OCI-M2 (cell line): Measurements from ENCODE around the gene STX10.
"Not testable (repeated sequence)": the region's sequence is repeated elsewhere in the genome, so short reads cannot be mapped to it uniquely, and the experiment has no call there.

Experiments used
- DNase-seq: peaks from one replicate; lab custom pipeline; 2025; ENCODE audit not compliant: unreplicated experiment; lab: John Stamatoyannopoulos, UW

STX10 gene

DNA sequence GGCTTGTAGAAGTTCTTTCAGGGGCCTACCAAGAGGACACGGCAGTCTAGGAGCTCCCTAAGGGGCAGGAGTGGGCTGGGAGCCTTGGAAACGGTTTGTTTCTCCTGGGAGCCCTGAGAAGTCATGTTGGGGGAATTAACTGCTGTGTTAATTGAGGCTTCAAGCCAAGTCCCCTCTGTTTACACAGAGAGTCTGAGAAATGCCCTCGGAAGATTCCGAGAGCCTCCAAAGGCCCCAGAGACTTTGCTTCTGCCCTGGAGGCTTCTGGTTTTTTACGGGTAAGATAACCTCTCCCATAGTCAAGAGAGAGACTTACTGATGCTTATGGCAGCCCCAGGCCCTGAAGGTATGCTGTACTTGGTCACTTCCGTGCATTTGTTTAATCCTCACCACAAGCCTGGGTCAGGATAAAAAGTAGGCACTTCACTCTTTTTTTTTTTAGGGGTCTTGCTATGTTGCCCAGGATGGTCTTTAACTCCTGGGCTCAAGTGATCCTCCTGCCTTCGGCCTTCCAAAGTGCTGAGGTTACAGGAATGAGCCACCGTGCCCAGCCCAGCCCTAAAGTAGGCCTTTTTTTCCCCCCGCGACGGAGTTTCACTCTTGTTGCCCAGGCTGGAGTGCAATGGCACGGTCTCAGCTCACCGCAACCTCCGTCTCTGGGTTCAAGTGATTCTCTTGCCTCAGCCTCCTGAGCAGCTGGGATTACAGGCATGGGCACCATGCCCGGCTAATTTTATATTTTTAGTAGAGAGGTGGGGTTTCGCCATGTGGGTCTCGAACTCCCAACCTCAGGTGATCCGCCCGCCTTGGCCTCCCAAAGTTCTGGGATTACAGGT, 15.2 kb upstream of the STX10 start:
- no peak for DNase-seq

DNA sequence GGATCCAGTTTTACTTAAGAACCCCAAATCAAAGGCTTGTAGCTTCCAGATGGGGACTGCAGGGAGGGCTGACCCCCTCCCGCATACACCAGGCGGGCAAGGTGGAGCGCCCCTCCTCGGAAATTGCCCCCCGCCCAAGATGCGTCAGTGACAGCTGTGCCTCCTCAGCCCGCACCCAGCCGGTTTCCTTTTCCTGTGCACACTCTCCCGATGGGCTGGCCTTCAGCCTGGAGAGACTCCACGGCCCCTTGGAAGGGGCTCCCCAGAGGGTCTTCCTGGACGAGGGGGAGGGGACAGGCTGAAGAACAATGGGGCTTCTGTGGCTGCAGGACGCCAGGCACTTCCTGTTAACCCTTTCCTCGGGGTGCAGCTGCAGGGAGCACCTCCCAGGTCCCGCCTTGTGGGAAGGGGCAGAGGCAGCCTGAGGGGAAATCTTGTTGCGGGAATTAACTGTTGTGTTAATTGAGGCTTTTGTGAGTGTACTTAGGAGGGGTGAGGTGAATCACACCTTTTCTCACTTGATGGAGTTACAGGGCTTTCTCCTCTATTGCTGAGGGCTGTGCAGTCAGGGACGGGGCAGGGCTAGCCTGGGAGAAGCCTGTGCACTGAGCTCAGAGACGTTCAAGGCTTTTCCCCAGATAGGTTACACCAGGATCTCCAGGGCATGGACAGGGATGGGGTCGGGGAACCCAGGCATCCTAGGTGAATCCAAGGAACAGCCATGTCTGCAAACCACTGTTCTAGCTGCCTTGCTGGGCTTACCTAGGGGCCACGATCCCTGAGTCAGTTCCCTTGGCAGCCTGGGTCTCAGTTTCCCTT, 14.4 kb upstream of the STX10 start:
- DNase-seq: no peak

GRCh38 chr19:13163609-13164342, 13.6 kb upstream of the STX10 start:
- no peak for DNase-seq

GRCh38 chr19:13162724-13163608, 12.8 kb upstream of the STX10 start:
- DNase-seq: no peak

DNA sequence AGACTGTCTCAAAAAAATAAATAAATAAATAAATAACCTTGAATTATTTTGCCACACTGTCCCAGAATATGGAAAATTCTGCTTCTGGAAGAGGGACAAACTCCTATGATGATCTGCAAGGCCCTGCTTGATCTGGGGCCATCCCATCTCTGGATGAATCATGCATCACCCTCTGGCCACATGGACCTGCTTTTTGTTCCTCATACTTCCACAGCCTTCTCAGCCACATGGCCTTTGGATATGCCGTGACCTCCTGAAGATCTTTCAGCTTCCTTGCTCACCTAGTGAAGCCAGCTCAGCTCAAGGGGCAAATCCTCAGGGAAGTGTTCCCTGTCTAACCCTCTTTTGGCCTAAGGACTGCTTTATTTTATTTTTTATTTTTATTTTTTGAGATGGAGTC, 10.4 kb upstream of the STX10 start:
- no peak for DNase-seq

DNA sequence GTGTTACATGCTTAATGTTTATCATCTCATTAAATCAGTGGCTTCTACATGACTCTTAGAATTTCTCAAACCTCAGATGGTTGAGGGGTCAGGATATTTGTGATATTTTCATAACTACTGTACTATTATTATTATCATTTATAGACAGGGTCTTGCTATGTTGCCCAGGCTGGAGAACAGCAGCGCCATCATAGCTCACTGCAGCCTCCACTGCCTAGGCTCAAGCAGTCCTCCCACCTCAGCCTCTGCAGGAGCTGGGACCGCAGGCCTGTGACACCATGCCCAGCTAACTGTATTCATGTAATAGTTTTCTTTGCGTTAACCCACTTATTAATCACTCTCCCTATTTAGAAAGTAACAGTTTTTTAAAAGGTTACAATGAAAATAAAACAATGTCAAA, 9.5 kb upstream of the STX10 start:
- DNase-seq: no peak

DNA sequence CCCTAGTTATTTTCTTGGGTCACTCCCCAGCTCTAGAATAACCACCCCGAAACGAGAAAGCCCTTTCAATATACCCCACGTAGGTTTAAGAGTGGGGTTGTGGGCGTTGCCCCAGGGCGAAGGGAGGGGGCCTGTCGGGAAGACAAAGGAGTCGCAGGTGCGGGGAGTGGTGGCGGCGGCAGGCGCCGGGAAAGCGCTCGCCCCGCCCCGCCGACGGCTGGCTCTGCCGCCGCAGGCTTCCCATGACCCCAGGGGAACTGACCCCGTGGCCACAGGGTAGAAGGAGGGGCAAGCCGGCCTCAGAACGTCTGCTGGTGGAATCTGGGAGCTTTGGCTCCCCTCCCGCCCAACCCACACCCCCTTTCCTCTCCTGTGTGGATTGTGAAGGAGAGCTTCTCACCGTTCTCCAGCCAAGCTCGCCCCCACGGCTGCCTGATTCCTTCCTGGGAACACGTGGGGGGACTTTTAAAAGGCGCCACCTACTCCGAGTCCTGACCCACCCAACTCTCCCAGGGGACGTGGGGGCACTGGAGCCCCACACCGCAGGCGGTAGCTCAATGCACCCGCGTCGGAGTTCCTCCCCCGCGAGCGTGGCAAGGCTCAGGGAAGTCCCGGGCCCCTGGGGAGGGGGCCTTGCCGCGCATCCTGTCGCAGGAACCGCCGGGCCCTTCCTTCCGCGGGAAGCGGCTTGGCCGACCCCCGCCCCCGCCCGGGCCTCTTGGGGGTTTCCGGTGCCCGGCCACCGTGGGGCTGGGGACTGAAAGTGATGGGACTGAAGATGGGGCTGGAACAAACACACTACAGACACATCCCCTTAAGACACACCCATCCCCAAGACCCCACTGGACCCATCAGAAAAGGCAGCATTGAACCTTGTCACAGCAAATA, 5.5 kb upstream of the STX10 start:
- DNase-seq: no peak

GRCh38 chr19:13154911-13155471, 4.8 kb upstream of the STX10 start:
- no peak for DNase-seq

DNA sequence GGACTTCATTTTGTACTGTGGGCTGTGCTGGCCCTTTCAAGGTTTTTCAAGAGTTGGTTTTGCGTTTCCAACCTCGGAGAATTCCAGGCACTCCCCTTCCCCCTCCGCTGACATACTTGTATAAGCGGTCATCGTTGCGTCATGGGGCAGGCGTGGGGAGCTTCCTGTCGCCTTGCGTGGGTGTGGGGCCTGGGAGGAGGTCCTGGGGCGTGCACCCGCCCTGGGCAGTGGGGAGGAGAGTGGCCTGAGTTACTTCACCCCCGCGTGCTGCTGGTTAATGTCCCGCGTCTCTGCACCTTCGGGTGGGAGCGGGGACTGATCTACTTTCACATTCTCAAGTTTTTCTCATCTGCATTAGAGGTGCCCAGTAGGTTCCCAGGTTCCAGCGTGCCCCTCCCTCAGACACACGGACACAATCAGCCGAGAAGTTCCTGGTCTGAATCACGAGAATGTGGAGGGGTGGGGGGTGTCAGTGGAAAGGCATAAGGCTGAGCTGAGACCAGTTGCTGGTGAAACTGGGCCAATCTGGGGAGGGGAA, 4.1 kb upstream of the STX10 start:
- no peak for DNase-seq

- no peak for DNase-seq
Observed at GRCh38 chr19:13153569-13154240, 3.5 kb upstream of the STX10 start.

DNA sequence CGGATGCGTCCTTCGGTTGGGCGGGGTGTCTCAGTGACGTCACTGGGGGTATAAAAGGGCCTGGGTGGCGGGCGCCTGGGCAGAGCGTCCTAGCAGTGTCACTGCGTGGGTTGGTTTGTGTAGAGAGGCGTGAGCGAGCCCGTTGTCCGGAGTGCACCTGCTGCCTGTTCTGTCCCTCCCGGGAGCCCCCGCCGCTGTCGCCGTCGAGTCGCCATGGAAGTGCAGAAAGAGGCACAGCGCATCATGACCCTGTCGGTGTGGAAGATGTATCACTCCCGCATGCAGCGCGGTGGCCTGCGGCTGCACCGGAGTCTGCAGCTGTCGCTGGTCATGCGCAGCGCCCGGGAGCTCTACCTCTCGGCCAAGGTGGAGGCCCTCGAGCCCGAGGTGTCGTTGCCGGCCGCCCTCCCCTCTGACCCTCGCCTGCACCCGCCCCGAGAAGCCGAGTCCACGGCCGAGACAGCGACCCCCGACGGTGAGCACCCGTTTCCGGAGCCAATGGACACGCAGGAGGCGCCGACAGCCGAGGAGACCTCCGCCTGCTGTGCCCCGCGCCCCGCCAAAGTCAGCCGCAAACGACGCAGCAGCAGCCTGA, 2.9 kb upstream of the STX10 start:
- no peak for DNase-seq

GRCh38 chr19:13152356-13152973, 2.3 kb upstream of the STX10 start:
- DNase-seq: no peak

- no peak for DNase-seq
Observed at GRCh38 chr19:13151605-13152355, 1.6 kb upstream of the STX10 start.

- no peak for DNase-seq
Observed at GRCh38 chr19:13150931-13151604, 893 bp upstream of the STX10 start.

GRCh38 chr19:13149628-13150186, 468 bp downstream of the STX10 start:
- no peak for DNase-seq

GRCh38 chr19:13149173-13149627, 975 bp downstream of the STX10 start:
- not testable (repeated sequence) for DNase-seq
